Smooth muscle cell (in vitro differentiated cells): Measurements from ENCODE around the gene CLDND2. TPM values are rescaled to one million over a fixed set of nuclear protein-coding genes. Genes with fewer than 3 reads are reported as not detected.

Experiments
- DNase-seq: peaks from one replicate; lab custom pipeline; 2025; ENCODE audit not compliant: unreplicated experiment; lab: John Stamatoyannopoulos, UW
- H2AFZ ChIP-seq: fragments of 200-600 bp; sonication (generic); 2 replicates; pipeline ENCODE4 v1.6.0; 2016; ENCODE audit warnings: antibody characterized with exemption, low read depth, mild to moderate bottlenecking
- H3F3A ChIP-seq: fragments of 200-600 bp; sonication (generic); 2 replicates; pipeline ENCODE4 v1.6.0; 2017; ENCODE audit warnings: antibody characterized with exemption, low read depth
- H3K27ac ChIP-seq: fragments of 200-600 bp; sonication (generic); 2 replicates; pipeline ENCODE4 v1.5.1; 2016; ENCODE audit warnings: low read depth, mild to moderate bottlenecking
- H3K27me3 ChIP-seq: fragments of 200-600 bp; sonication (generic); 2 replicates; pipeline ENCODE4 v1.6.1; 2016; ENCODE audit warnings: low read depth, mild to moderate bottlenecking
- H3K36me3 ChIP-seq: fragments of 200-600 bp; sonication (generic); 2 replicates; pipeline ENCODE4 v1.5.1; 2016; ENCODE audit warnings: low read depth
- H3K4me1 ChIP-seq: fragments of 200-600 bp; sonication (generic); 2 replicates; pipeline ENCODE4 v1.5.1; 2016; ENCODE audit warnings: low read depth
- H3K4me2 ChIP-seq: fragments of 200-600 bp; sonication (generic); 2 replicates; pipeline ENCODE4 v1.6.0; 2016; ENCODE audit warnings: mild to moderate bottlenecking
- H3K4me3 ChIP-seq: fragments of 200-600 bp; sonication (generic); 2 replicates; pipeline ENCODE4 v1.5.1; 2016; ENCODE audit warnings: mild to moderate bottlenecking
- H3K79me2 ChIP-seq: fragments of 200-600 bp; sonication (generic); 2 replicates; pipeline ENCODE4 v1.6.0; 2016; ENCODE audit warnings: low read depth, mild to moderate bottlenecking
- H3K9ac ChIP-seq: fragments of 200-600 bp; sonication (generic); 2 replicates; pipeline ENCODE4 v1.6.0; 2016; ENCODE audit warnings: low read depth
- H3K9me3 ChIP-seq: fragments of 200-600 bp; sonication (generic); replicated peaks from 2 replicates; pipeline ENCODE4 v1.5.1; 2016; ENCODE audit warnings: low read depth
- H4K20me1 ChIP-seq: fragments of 200-600 bp; sonication (generic); 2 replicates; pipeline ENCODE4 v1.6.0; 2016; ENCODE audit warnings: low read depth
- CTCF ChIP-seq: fragments of 200-600 bp; sonication (generic); IDR thresholded peaks from 2 replicates; pipeline ENCODE4 v1.5.1; 2017; ENCODE audit warnings: borderline replicate concordance, mild to moderate bottlenecking, antibody characterized with exemption; ENCODE audit not compliant: insufficient read depth, poor library complexity, severe bottlenecking
- WGBS: methylation state at CpG from one replicate; pipeline ENCODE4 v1.1.7; 2016; ENCODE audit warnings: low lambda C conversion rate; 5-methylcytosine and 5-hydroxymethylcytosine counted together
- polyA plus RNA-seq: library from polyadenylated mRNA; unstranded; fragments of >200 nt; fragmentation: Nextera tagmentation; extraction: Ambion mirVana; gene quantifications from 2 replicates; pipeline ENCODE4 v1.2.1, GENCODE V29; 2016
- total RNA-seq: library from RNA; depleted of rRNA; stranded (reverse); fragments of >200 nt; gene quantifications from 2 replicates; pipeline ENCODE4 v1.2.3, GENCODE V29; 2014

The CLDND2 gene
- total and polyA plus RNA-seq, 2 experiments from 2014 or later: 1.4 TPM; not detected in 1

- no peak for DNase-seq
- no peak overlapping the region for H3K9ac ChIP-seq
- no peak for TF ChIP-seq CTCF
- H3F3A ChIP-seq: no peaks in the 10 kb centered on the region
- H3K4me3 ChIP-seq: no peak overlapping the region
- H3K4me1 ChIP-seq: peaks cover 12% of the 10 kb centered on the region
- no peaks in the 10 kb centered on the region for H3K9me3 ChIP-seq
- no peak overlapping the region for H3K27ac ChIP-seq
- no peaks in the 10 kb centered on the region for H3K27me3 ChIP-seq
- no peaks in the 10 kb centered on the region for H3K79me2 ChIP-seq
- no peak overlapping the region for H2AFZ ChIP-seq
- no peaks in the 10 kb centered on the region for H4K20me1 ChIP-seq
- WGBS: 94% methylated on average over 14 of the region's 14 CpGs
- H3K36me3 ChIP-seq: no peaks in the 10 kb centered on the region
- no peak overlapping the region for H3K4me2 ChIP-seq
Measured at GRCh38 chr19:51386882-51387520, 18.2 kb upstream of the CLDND2 start.

- no peak overlapping the region for H2AFZ ChIP-seq
- DNase-seq: no peak
- no peaks in the 10 kb centered on the region for H3K79me2 ChIP-seq
- no peaks in the 10 kb centered on the region for H3K9me3 ChIP-seq
- no peak overlapping the region for H3K4me2 ChIP-seq
- H3K9ac ChIP-seq: no peak overlapping the region
- no peaks in the 10 kb centered on the region for H3K27me3 ChIP-seq
- H3K36me3 ChIP-seq: no peaks in the 10 kb centered on the region
- TF ChIP-seq CTCF: no peak
- no peaks in the 10 kb centered on the region for H4K20me1 ChIP-seq
- H3K4me1 ChIP-seq: no peaks in the 10 kb centered on the region
- no peak overlapping the region for H3K4me3 ChIP-seq
- WGBS: 95% methylated on average over 4 of the region's 4 CpGs
- H3F3A ChIP-seq: no peaks in the 10 kb centered on the region
- H3K27ac ChIP-seq: no peak overlapping the region
Measured at GRCh38 chr19:51382004-51382403, 13.2 kb upstream of the CLDND2 start.

- no peak for TF ChIP-seq CTCF
- H3K4me3 ChIP-seq: no peak overlapping the region
- H3K4me2 ChIP-seq: no peak overlapping the region
- no peaks in the 10 kb centered on the region for H4K20me1 ChIP-seq
- no peak overlapping the region for H3K9ac ChIP-seq
- H3F3A ChIP-seq: no peaks in the 10 kb centered on the region
- H3K79me2 ChIP-seq: no peaks in the 10 kb centered on the region
- H3K27me3 ChIP-seq: no peaks in the 10 kb centered on the region
- no peaks in the 10 kb centered on the region for H3K4me1 ChIP-seq
- no peaks in the 10 kb centered on the region for H3K36me3 ChIP-seq
- H3K9me3 ChIP-seq: no peaks in the 10 kb centered on the region
- no peak overlapping the region for H2AFZ ChIP-seq
- H3K27ac ChIP-seq: no peak overlapping the region
- 90% methylated on average over 9 of the region's 9 CpGs for WGBS
- DNase-seq: no peak
Measured at GRCh38 chr19:51380379-51380778, 11.6 kb upstream of the CLDND2 start.

- Histone ChIP-seq H3K27ac (no peak overlapping the region), H3K9me3 (no peaks in the 10 kb centered on the region), H3K4me2 (no peak overlapping the region), H3K36me3 (no peaks in the 10 kb centered on the region), H3K27me3 (no peaks in the 10 kb centered on the region), H3K4me1 (no peaks in the 10 kb centered on the region), H3K79me2 (no peaks in the 10 kb centered on the region), H4K20me1 (no peaks in the 10 kb centered on the region), H3K4me3 (no peak overlapping the region), H3F3A (no peaks in the 10 kb centered on the region), H2AFZ (no peak overlapping the region), H3K9ac (no peak overlapping the region)
- no peak for DNase-seq
- WGBS: 96% methylated on average over 2 of the region's 2 CpGs
- no peak for TF ChIP-seq CTCF
Measured at GRCh38 chr19:51377422-51377821, 8.6 kb upstream of the CLDND2 start.
